Gastroesophageal sphincter (tissue), 3 donors: ENCODE results near the gene BBS12.

Experiments used
- CTCF ChIP-seq, 4 experiments: fragments of 200-600 bp in 2 of 4; fragments of 450-650 bp in 2 of 4; sonication (generic) in 1 of 4; IDR thresholded peaks; one replicate each; pipeline ENCODE4 v1.5.1; 2017 to 2019; ENCODE audit warnings: antibody characterized with exemption in 4 of 4, mild to moderate bottlenecking in 2 of 4, moderate library complexity in 2 of 4
- EP300 ChIP-seq: sonication (generic); formaldehyde crosslinking; IDR thresholded peaks from one replicate; pipeline ENCODE4 v1.6.1; 2017; ENCODE audit warnings: antibody characterized with exemption, mild to moderate bottlenecking
- POLR2A ChIP-seq, 2 donors: fragments of 450-650 bp; IDR thresholded peaks; one replicate each; pipeline ENCODE4 v1.6.1; 2017; ENCODE audit warnings: antibody characterized with exemption in 2 of 2, mild to moderate bottlenecking in 2 of 2, moderate library complexity in 1 of 2
- POLR2AphosphoS5 ChIP-seq: sonication (generic); formaldehyde crosslinking; IDR thresholded peaks from one replicate; pipeline ENCODE4 v1.6.1; 2017; ENCODE audit warnings: antibody characterized with exemption

GRCh38 chr4:122709236-122709635 lies 23.3 kb upstream of the BBS12 start:
- TF ChIP-seq CTCF (IDR thresholded peaks at IDR 0.05): no peak
- no peak for TF ChIP-seq POLR2A (IDR thresholded peaks at IDR 0.05)
- no peak for TF ChIP-seq POLR2AphosphoS5
- no peak for TF ChIP-seq EP300
